Neural progenitor cell (in vitro differentiated cells): ENCODE data around the gene IL2RG.

ENCODE experiments used
- CTCF ChIP-seq: fragments of 200-600 bp; sonication (generic); IDR thresholded peaks from 2 replicates; pipeline ENCODE4 v1.5.1; 2017; ENCODE audit warnings: antibody characterized with exemption, mild to moderate bottlenecking
- EZH2 ChIP-seq: fragments of 200-600 bp; sonication (generic); IDR thresholded peaks from 2 replicates; pipeline ENCODE4 v1.6.1; 2017; ENCODE audit warnings: antibody characterized with exemption, mild to moderate bottlenecking, moderate library complexity
- EZH2phosphoT487 ChIP-seq: fragments of 200-600 bp; sonication (generic); IDR thresholded peaks from 2 replicates; pipeline ENCODE4 v1.6.1; 2017; ENCODE audit warnings: antibody characterized with exemption

GRCh38 chrX:71103110-71103983 is 8.0 kb downstream of the IL2RG start:
- TF ChIP-seq CTCF (no peak), EZH2 (no peak), EZH2phosphoT487 (no peak)
